Mesenchymal stem cell (in vitro differentiated cells and primary cell): Measurements from ENCODE around the gene BASP1.
A peak's percentile ranks its signal among the peaks of the same experiment; 100 is the strongest.

Experiments
- DNase-seq: peaks from one replicate; pipeline ENCODE4 v3.0.0-alpha.2; 2013
- H2AFZ ChIP-seq: one replicate; pipeline ENCODE4 v1.6.1; 2013; ENCODE audit warnings: low read depth, mild to moderate bottlenecking, control low read depth, inconsistent platforms, low read length, moderate library complexity
- H2AK5ac ChIP-seq: 2 replicates; pipeline ENCODE4 v1.6.1; 2013; ENCODE audit warnings: low read length, moderate library complexity, mild to moderate bottlenecking, inconsistent platforms; ENCODE audit not compliant: severe bottlenecking
- H2BK120ac ChIP-seq: one replicate; pipeline ENCODE4 v1.6.1; 2013; ENCODE audit warnings: low read depth, mild to moderate bottlenecking, inconsistent platforms, low read length, moderate library complexity
- H2BK12ac ChIP-seq, 2 experiments: one replicate each; pipeline ENCODE4 v1.6.1; 2013; ENCODE audit warnings: inconsistent platforms in 2 of 2, low read length in 2 of 2, mild to moderate bottlenecking in 2 of 2, moderate library complexity in 2 of 2, control low read depth in 1 of 2
- H2BK15ac ChIP-seq: one replicate; pipeline ENCODE4 v1.6.1; 2013; ENCODE audit warnings: mild to moderate bottlenecking, low read depth, inconsistent platforms; ENCODE audit not compliant: poor library complexity, severe bottlenecking
- H2BK5ac ChIP-seq: 2 replicates; pipeline ENCODE4 v1.6.1; 2013; ENCODE audit warnings: low read depth, mild to moderate bottlenecking, low read length, control low read depth, inconsistent platforms; ENCODE audit not compliant: poor library complexity, severe bottlenecking
- H3K14ac ChIP-seq, 2 experiments: one replicate each; pipeline ENCODE4 v1.6.1; 2013; ENCODE audit warnings: inconsistent platforms in 2 of 2, low read length in 2 of 2, control low read depth in 1 of 2, mild to moderate bottlenecking in 1 of 2, moderate library complexity in 1 of 2
- H3K18ac ChIP-seq, 2 experiments: one replicate each; pipeline ENCODE4 v1.6.1; 2013; ENCODE audit warnings: inconsistent platforms in 2 of 2, low read length in 2 of 2, control low read depth in 1 of 2, low read depth in 1 of 2, mild to moderate bottlenecking in 1 of 2
- H3K23ac ChIP-seq, 2 experiments: one replicate each; pipeline ENCODE4 v1.6.1; 2013; ENCODE audit warnings: inconsistent platforms in 2 of 2, low read length in 2 of 2, mild to moderate bottlenecking in 2 of 2, moderate library complexity in 2 of 2, control low read depth in 1 of 2
- H3K27ac ChIP-seq: 2 replicates; pipeline ENCODE4 v1.5.1; 2013; ENCODE audit warnings: mild to moderate bottlenecking, moderate library complexity, low read length, control low read depth, inconsistent platforms; ENCODE audit not compliant: poor library complexity, severe bottlenecking
- H3K27me3 ChIP-seq, 2 experiments: 2 replicates each; pipeline versions ENCODE4 v1.6.1 to v1.7.0; 2013; ENCODE audit warnings: low read length in 2 of 2, mild to moderate bottlenecking in 2 of 2, moderate library complexity in 2 of 2, control low read depth in 1 of 2, inconsistent platforms in 1 of 2; ENCODE audit not compliant: control insufficient read depth in 1 of 2, insufficient read depth in 1 of 2
- H3K36me3 ChIP-seq, 2 experiments: 2 replicates each; pipeline versions ENCODE4 v1.6.1 to v1.7.0; 2013; ENCODE audit warnings: low read length in 2 of 2, control low read depth in 1 of 2, inconsistent platforms in 1 of 2, low read depth in 1 of 2, mild to moderate bottlenecking in 1 of 2; ENCODE audit not compliant: insufficient read depth in 2 of 2, control insufficient read depth in 1 of 2
- H3K4ac ChIP-seq, 2 experiments: one replicate each; pipeline ENCODE4 v1.6.1; 2013; ENCODE audit warnings: inconsistent platforms in 2 of 2, low read length in 2 of 2, mild to moderate bottlenecking in 2 of 2, moderate library complexity in 2 of 2, control low read depth in 1 of 2, low read depth in 1 of 2
- H3K4me1 ChIP-seq: 2 replicates; pipeline ENCODE4 v1.6.1; 2013; ENCODE audit warnings: low read depth, low read length, control low read depth; ENCODE audit not compliant: control insufficient read depth, insufficient read depth
- H3K4me2 ChIP-seq: 2 replicates; pipeline ENCODE4 v1.6.1; 2013; ENCODE audit warnings: low read length, mild to moderate bottlenecking, inconsistent platforms; ENCODE audit not compliant: poor library complexity, severe bottlenecking
- H3K4me3 ChIP-seq, 2 experiments: 2 replicates each; pipeline versions ENCODE4 v1.5.1 to v1.7.0; 2013; ENCODE audit warnings: low read length in 2 of 2, mild to moderate bottlenecking in 2 of 2, control low read depth in 1 of 2, low read depth in 1 of 2; ENCODE audit not compliant: insufficient read depth in 1 of 2
- H3K79me1 ChIP-seq: replicated peaks from 2 replicates; pipeline ENCODE4 v1.6.1; 2013; ENCODE audit warnings: mild to moderate bottlenecking, control low read depth, low read length, inconsistent platforms; ENCODE audit not compliant: poor library complexity, severe bottlenecking
- H3K9ac ChIP-seq: 2 replicates; pipeline ENCODE4 v1.7.0; 2013; ENCODE audit warnings: mild to moderate bottlenecking, low read length, moderate library complexity
- H3K9me3 ChIP-seq: 2 replicates; pipeline ENCODE4 v1.7.0; 2013; ENCODE audit warnings: mild to moderate bottlenecking, low read length; ENCODE audit not compliant: control insufficient read depth
- H4K8ac ChIP-seq: one replicate; pipeline ENCODE4 v1.6.1; 2013; ENCODE audit warnings: inconsistent platforms, mild to moderate bottlenecking, low read length, moderate library complexity
- H4K91ac ChIP-seq: one replicate; pipeline ENCODE4 v1.6.1; 2013; ENCODE audit warnings: mild to moderate bottlenecking, low read length, inconsistent platforms
- WGBS: methylation state at CpG from one replicate; pipeline ENCODE4 v1.1.7; 2013; ENCODE audit warnings: mixed read lengths; 5-methylcytosine and 5-hydroxymethylcytosine counted together

BASP1 gene

DNA sequence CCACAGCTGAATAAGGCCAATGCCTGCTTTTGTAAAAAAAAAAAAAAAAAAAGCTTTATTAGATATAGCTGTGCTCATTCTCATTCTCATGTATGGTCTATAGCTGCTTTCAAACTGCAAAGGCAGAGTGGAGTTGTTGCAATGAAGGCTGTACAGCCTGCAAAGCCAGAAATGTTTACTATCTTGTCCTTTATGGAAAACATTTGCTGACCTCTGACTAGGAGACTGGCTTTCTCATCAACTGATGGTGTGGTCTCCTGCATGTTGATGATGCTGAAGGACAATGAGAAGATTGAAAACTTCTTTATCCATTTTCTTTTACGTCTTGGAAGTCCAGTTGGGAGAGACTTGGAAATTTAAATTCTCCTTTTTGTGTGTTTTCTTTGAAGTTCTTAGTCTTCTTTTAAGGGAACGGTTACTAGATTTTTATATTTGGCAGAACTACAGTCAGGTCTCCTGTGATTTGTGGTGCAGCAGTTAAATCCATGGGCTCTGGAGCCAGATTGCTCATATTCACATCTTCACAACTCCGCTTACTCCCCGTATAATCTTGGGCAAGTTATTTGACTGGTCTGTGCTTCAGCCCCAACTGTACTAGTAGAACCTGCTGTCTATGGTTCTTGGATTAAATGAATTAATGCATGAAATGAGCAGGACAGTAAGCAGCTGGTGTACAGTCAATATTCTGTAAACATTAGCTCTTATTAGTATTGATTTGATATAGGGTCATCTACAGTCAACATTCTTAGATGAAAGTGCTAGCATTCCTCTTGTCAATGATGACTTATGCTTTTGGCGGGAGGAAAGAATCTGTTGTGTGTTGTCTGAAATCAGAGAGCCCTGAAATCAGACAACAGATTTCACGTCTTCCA is 39.7 kb upstream of the BASP1 start:
- WGBS = 55% methylated on average over 3 of the region's 6 CpGs
- H3K18ac ChIP-seq = peak overlapping the region in 1 of 2 experiments; percentile 6
- DNase-seq = peak; percentile 81

DNA sequence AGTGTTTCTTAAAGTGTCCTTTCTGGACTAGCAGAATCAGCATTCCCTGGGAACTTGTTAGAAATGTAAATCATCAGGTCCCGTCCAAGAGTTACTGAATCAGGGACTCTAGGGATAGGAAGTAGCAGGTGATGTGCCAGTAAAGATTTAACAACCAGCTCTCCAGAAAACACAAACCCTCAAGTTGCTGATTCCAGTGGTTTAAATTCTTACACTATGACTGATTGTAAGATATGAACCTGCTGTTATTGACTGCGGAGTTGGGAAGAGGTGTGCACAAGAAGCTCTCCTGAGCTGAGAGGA is 39.1 kb upstream of the BASP1 start:
- no peak overlapping the region for H4K91ac ChIP-seq
- H3K4me3 ChIP-seq = no peak overlapping the region
- no peak overlapping the region for H4K8ac ChIP-seq
- H3K9me3 ChIP-seq = no peaks in the 10 kb centered on the region
- no peaks in the 10 kb centered on the region for H3K79me1 ChIP-seq
- H3K27ac ChIP-seq = no peak overlapping the region
- no peaks in the 10 kb centered on the region for H3K4me1 ChIP-seq
- H2BK15ac ChIP-seq = no peak overlapping the region
- no peaks in the 10 kb centered on the region for H3K27me3 ChIP-seq
- H3K36me3 ChIP-seq = no peaks in the 10 kb centered on the region
- H2BK12ac ChIP-seq = no peak overlapping the region
- H3K4me2 ChIP-seq = no peak overlapping the region
- DNase-seq = peak; percentile 62
- no peak overlapping the region for H3K4ac ChIP-seq
- peak overlapping the region; percentile 6 to 7 for H3K18ac ChIP-seq
- no peak overlapping the region for H3K14ac ChIP-seq
- H3K9ac ChIP-seq = no peak overlapping the region
- WGBS = 6% methylated on average over 1 of the region's 2 CpGs
- no peak overlapping the region for H2AK5ac ChIP-seq
- H2AFZ ChIP-seq = no peak overlapping the region
- H3K23ac ChIP-seq = no peak overlapping the region
- H2BK5ac ChIP-seq = no peak overlapping the region
- peak overlapping the region; percentile 51 for H2BK120ac ChIP-seq

More for the DNA sequence above, 39.7 kb upstream of the BASP1 start:
- no peaks in the 10 kb centered on the region for H3K4me1 ChIP-seq
- H3K4ac ChIP-seq = peak overlapping the region in 1 of 2 experiments; percentile 60
- no peak overlapping the region for H4K91ac ChIP-seq
- H3K79me1 ChIP-seq = no peaks in the 10 kb centered on the region
- no peak overlapping the region for H3K23ac ChIP-seq
- H2AK5ac ChIP-seq = no peak overlapping the region
- no peaks in the 10 kb centered on the region for H3K9me3 ChIP-seq
- H3K9ac ChIP-seq = no peak overlapping the region
- no peak overlapping the region for H2BK5ac ChIP-seq
- H3K27me3 ChIP-seq = no peaks in the 10 kb centered on the region
- no peak overlapping the region for H4K8ac ChIP-seq
- no peak overlapping the region for H3K27ac ChIP-seq
- peak overlapping the region; percentile 57 to 90 for H2BK12ac ChIP-seq
- no peaks in the 10 kb centered on the region for H3K36me3 ChIP-seq
- H3K4me3 ChIP-seq = no peak overlapping the region
- H3K14ac ChIP-seq = no peak overlapping the region
- no peak overlapping the region for H2AFZ ChIP-seq
- H2BK120ac ChIP-seq = peak overlapping the region; percentile 51
- H3K4me2 ChIP-seq = no peak overlapping the region
- H2BK15ac ChIP-seq = no peak overlapping the region

DNA sequence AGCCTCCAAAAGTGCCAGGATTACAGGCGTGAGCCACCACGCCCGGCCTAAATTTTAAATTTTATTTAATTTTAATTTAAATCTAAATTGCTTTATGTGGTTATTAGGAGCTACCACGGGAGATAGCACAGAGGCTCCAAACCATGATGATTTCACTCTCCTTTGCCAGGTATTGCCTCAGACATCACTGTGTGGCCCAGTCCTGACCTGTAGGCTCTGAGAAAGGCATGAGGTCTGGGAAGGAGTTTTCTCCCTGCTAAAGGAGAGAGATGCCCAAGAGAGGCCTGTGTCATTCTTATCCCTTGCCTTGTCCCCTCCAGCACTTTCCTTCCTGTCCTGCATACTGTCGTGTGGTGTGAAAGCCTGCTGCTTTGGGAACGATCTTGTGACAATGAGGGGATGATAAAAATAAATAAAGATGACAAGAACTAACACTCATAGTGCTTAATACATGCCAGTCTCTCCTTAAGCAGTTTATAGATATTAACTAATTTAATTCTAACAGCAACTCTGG is 37.0 kb upstream of the BASP1 start:
- DNase-seq = no peak
- Histone ChIP-seq H3K9me3 (no peaks in the 10 kb centered on the region), H4K91ac (peak overlapping the region; percentile 90), H2BK5ac (no peak overlapping the region), H3K79me1 (no peaks in the 10 kb centered on the region), H2BK15ac (peak overlapping the region; percentile 80), H2BK12ac (peak overlapping the region; percentile 81 to 99), H3K14ac (no peak overlapping the region), H3K4me1 (no peaks in the 10 kb centered on the region), H3K23ac (no peak overlapping the region), H3K27ac (no peak overlapping the region), H2BK120ac (peak overlapping the region; percentile 71), H3K27me3 (no peaks in the 10 kb centered on the region), H2AK5ac (peak overlapping the region; percentile 91), H3K4ac (peak overlapping the region; percentile 85 to 94), H3K4me3 (no peak overlapping the region), H3K9ac (no peak overlapping the region), H3K18ac (peak overlapping the region; percentile 40 to 89), H3K4me2 (no peak overlapping the region), H3K36me3 (no peaks in the 10 kb centered on the region), H4K8ac (peak overlapping the region; percentile 63), H2AFZ (no peak overlapping the region)
- WGBS = no CpG with 5 or more reads among the region's 6 CpGs

DNA sequence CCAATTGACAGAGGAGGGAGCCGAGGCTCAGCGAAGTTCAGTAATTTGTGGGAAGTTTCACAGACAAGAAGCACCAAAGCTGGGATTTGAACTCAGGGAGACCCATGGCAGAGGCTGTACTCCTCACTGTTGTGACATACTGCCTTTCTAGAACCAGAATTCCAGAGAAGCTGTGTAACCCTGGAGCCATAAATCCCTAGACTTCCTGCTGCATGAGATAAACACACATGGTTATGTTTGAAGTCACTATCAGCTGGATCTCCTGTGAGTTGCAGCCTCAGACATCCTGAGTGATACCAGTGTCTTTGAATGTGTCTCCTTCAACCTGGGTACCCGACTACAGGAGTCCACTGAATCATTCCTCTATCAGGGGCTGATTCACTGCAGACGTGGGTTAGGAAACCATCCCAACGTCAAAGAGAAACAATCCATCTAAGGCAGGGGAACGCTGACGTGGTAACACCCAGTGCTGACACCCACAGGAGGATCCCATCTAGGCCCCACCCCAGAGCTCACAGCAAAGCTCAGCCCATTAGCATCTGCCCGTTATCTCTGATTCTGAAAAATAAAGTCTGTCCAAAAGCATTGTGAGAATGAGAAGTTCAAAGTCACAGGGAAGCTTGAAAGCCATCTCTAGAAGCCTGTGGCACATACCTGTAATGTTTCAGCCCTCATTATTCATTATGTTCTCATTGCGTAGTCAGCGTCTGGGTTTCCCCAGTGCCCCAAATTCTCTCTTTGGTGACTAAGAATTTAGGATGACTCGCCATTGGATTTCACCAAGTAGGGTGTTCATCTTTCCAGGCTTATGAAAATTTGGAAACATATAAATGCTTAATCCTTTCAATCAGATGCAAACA is 36.3 kb upstream of the BASP1 start:
- Histone ChIP-seq H3K27ac (no peak overlapping the region), H3K23ac (no peak overlapping the region), H3K4ac (peak overlapping the region in 1 of 2 experiments; percentile 16), H3K36me3 (no peaks in the 10 kb centered on the region), H3K4me2 (no peak overlapping the region), H3K27me3 (no peaks in the 10 kb centered on the region), H2BK12ac (peak overlapping the region; percentile 22 to 64), H3K14ac (no peak overlapping the region), H2BK5ac (no peak overlapping the region), H4K91ac (peak overlapping the region; percentile 34), H4K8ac (peak overlapping the region; percentile 92), H3K79me1 (no peaks in the 10 kb centered on the region), H3K9me3 (no peaks in the 10 kb centered on the region), H2BK120ac (peak overlapping the region; percentile 65), H2AK5ac (no peak overlapping the region), H3K4me3 (no peak overlapping the region), H2BK15ac (no peak overlapping the region), H3K9ac (no peak overlapping the region), H2AFZ (no peak overlapping the region), H3K4me1 (no peaks in the 10 kb centered on the region), H3K18ac (peak overlapping the region; percentile 49 to 86)
- peak; percentile 98 for DNase-seq
- WGBS = 28% methylated on average over 11 of the region's 11 CpGs
